RWPE1 (cell line): Measurements from ENCODE around the gene DCBLD2.

Experiments
- CTCF ChIA-PET: fragments of 350-600 bp; sonication (Branson Sonifier 250); formaldehyde crosslinking; extraction: SDS; loops from one replicate; lab custom pipeline; 2021; lab: Yijun Ruan, JAX
- POLR2A ChIA-PET: fragments of 400-600 bp; formaldehyde crosslinking; extraction: SDS; loops from one replicate; lab custom pipeline; 2020; ENCODE audit warnings: antibody characterized with exemption; ENCODE audit not compliant: low non-redundant PET; lab: Yijun Ruan, JAX
- DNase-seq: peaks from one replicate; pipeline ENCODE4 v3.0.0; 2012; ENCODE audit warnings: low spot score
- H3K27ac ChIP-seq: fragments of 450-650 bp; 2 replicates; pipeline ENCODE4 v1.5.1; 2017
- CTCF ChIP-seq: fragments of 450-650 bp; conservative IDR thresholded peaks from 2 replicates; pipeline ENCODE4 v1.5.1; 2017; ENCODE audit warnings: low read depth, mild to moderate bottlenecking

The DCBLD2 gene

GRCh38 chr3:98811048-98811447 is 90.4 kb downstream of the DCBLD2 start:
- no peak for DNase-seq
- TF ChIP-seq CTCF, result no peak
- H3K27ac ChIP-seq, result no peak overlapping the region
- POLR2A ChIA-PET, result no interaction called here
- CTCF ChIA-PET, result no interaction called here

- H3K27ac ChIP-seq, result no peak overlapping the region
- POLR2A ChIA-PET, result no interaction called here
- TF ChIP-seq CTCF, result no peak
- CTCF ChIA-PET, result interaction anchor here (0.7 kb wide), 2 partner anchors 19 to 205 kb away, joined by 3 read pairs; no protein-coding TSS in a partner anchor
- DNase-seq, result no peak
Observed at GRCh38 chr3:98809557-98809956, 91.9 kb downstream of the DCBLD2 start.

GRCh38 chr3:98808071-98808470 is 93.4 kb downstream of the DCBLD2 start:
- no peak for DNase-seq
- ChIA-PET POLR2A (no interaction called here), CTCF (no interaction called here)
- no peak overlapping the region for H3K27ac ChIP-seq
- TF ChIP-seq CTCF, result no peak

- no peak overlapping the region for H3K27ac ChIP-seq
- ChIA-PET POLR2A (no interaction called here), CTCF (interaction anchor here (0.5 kb wide), 1 partner anchor 11 kb away, joined by 4 read pairs; no protein-coding TSS in a partner anchor)
- DNase-seq, result no peak
- TF ChIP-seq CTCF, result no peak
Observed at GRCh38 chr3:98807561-98807960, 93.9 kb downstream of the DCBLD2 start.

GRCh38 chr3:98807011-98807410 is 94.5 kb downstream of the DCBLD2 start:
- CTCF ChIA-PET, result no interaction called here
- TF ChIP-seq CTCF, result no peak
- POLR2A ChIA-PET, result no interaction called here
- no peak overlapping the region for H3K27ac ChIP-seq
- DNase-seq, result no peak

GRCh38 chr3:98806521-98806920 is 95.0 kb downstream of the DCBLD2 start:
- ChIA-PET POLR2A (no interaction called here), CTCF (no interaction called here)
- no peak for TF ChIP-seq CTCF
- no peak for DNase-seq
- H3K27ac ChIP-seq, result no peak overlapping the region

- POLR2A ChIA-PET, result no interaction called here
- CTCF ChIA-PET, result no interaction called here
- H3K27ac ChIP-seq, result no peak overlapping the region
- TF ChIP-seq CTCF, result no peak
- DNase-seq, result no peak
Observed at GRCh38 chr3:98805571-98805970, 95.9 kb downstream of the DCBLD2 start.
